Measurements from ENCODE around the gene MAPK7. TPM values are rescaled to one million over a fixed set of nuclear protein-coding genes. Genes with fewer than 3 reads are reported as not detected.

MAPK7 gene
- total and polyA plus RNA-seq, 2 of the 8 experiments (the other 6 are each of a cell fraction or from before 2014, with no cell fraction given) = 15.2 to 28.1 TPM

GRCh38 chr17:19334331-19334730, 44.0 kb upstream of the MAPK7 start:
- H4K20me1 ChIP-seq (replicated peaks in 1 of 2; ENCODE audit: control insufficient read depth in 1 of 2, insufficient read depth in 2 of 2, low read length in 2 of 2) = peaks cover 0 to 6% of the 10 kb centered on the region in 2 experiments
- H3K18ac ChIP-seq (ENCODE audit: extremely low read depth, low read length) = no peak overlapping the region; the same call in 1 of the 2 replicates
- H3K9me3 ChIP-seq (ENCODE audit: insufficient read depth in 2 of 2, low read depth in 1 of 2, low read length in 1 of 2) = no peaks in the 10 kb centered on the region
- no peak overlapping the region for H3K4me3 ChIP-seq (ENCODE audit: extremely low read depth in 1 of 4, insufficient read depth in 2 of 4, low read depth in 3 of 4, low read length in 4 of 4)
- ChIA-PET CTCF (ENCODE audit: partially characterized antibody) (interaction anchor here (0.7 to 4.3 kb wide), 3 partner anchors 13 to 31 kb away, joined by 3 to 40 read pairs (median 4); no protein-coding TSS in a partner anchor), POLR2A (ENCODE audit: partially characterized antibody) (interaction anchor here (1.3 kb wide), 1 partner anchor 9 kb away, joined by 4 read pairs; no protein-coding TSS in a partner anchor)
- no peak overlapping the region for H2BK120ac ChIP-seq (replicated peaks; ENCODE audit: low read depth, low read length)
- H2BK20ac ChIP-seq (ENCODE audit: low read length) = no peak overlapping the region
- H2AFZ ChIP-seq (ENCODE audit: low read length) = no peak overlapping the region
- no peak overlapping the region for H4K8ac ChIP-seq (ENCODE audit: extremely low read depth, insufficient read depth, low read length)
- H2AK5ac ChIP-seq (ENCODE audit: low read depth, low read length) = no peak overlapping the region
- 90% methylated on average over 6 of the region's 6 CpGs; no CpG with 5 or more reads in 1 of the 2 experiments for WGBS, 2 experiments (ENCODE audit: extremely low coverage in 1 of 2, insufficient coverage in 1 of 2, insufficient read length in 1 of 2, insufficient replicate concordance in 2 of 2, low coverage in 1 of 2, low lambda C conversion rate in 2 of 2, missing lambda C conversion rate in 1 of 2)
- no peak overlapping the region for H4K5ac ChIP-seq (ENCODE audit: insufficient read length, low read depth, low read length)
- DNase-seq (ENCODE audit: low read depth in 1 of 2, low spot score in 2 of 2) (no peak), FAIRE-seq (no peak)
- peaks cover 0 to 4% (median 0%) of the 10 kb centered on the region in 4 experiments; a peak in 2 of 8 replicates for H3K36me3 ChIP-seq (ENCODE audit: control insufficient read depth in 2 of 4, insufficient read depth in 4 of 4, low read length in 3 of 4)
- H2BK12ac ChIP-seq (ENCODE audit: low read depth, low read length) = no peak overlapping the region
- no peaks in the 10 kb centered on the region for H3K79me1 ChIP-seq (ENCODE audit: low read depth, low read length)
- H3K9ac ChIP-seq (replicated peaks in 1 of 4; ENCODE audit: extremely low read depth in 1 of 4, low read depth in 3 of 4, low read length in 3 of 4) = no peak overlapping the region
- no peak overlapping the region for H2BK15ac ChIP-seq (ENCODE audit: low read length)
- no peak overlapping the region for H3K56ac ChIP-seq (replicated peaks; ENCODE audit: insufficient read length, low read depth, low read length)
- no peak overlapping the region for H4K91ac ChIP-seq (replicated peaks; ENCODE audit: insufficient read length, low read length)
- H3K23me2 ChIP-seq (ENCODE audit: low read depth, low read length) = no peaks in the 10 kb centered on the region
- H3K14ac ChIP-seq (ENCODE audit: insufficient read length) = no peak overlapping the region
- H3K79me2 ChIP-seq (ENCODE audit: control insufficient read depth in 1 of 2, insufficient read depth in 2 of 2, low read length in 2 of 2) = no peaks in the 10 kb centered on the region
- H3K27me3 ChIP-seq (replicated peaks in 1 of 4; ENCODE audit: control insufficient read depth in 3 of 4, extremely low read depth in 1 of 4, insufficient read depth in 3 of 4, low read length in 3 of 4) = no peaks in the 10 kb centered on the region
- no peak overlapping the region for H3K4ac ChIP-seq (replicated peaks; ENCODE audit: insufficient read length, low read depth, low read length)
- no peak overlapping the region for H2BK5ac ChIP-seq (ENCODE audit: low read depth, low read length)
- no peak overlapping the region for H3K23ac ChIP-seq (ENCODE audit: insufficient read length)
- peaks cover 4 to 14% (median 11%) of the 10 kb centered on the region in 4 experiments for H3K4me1 ChIP-seq (replicated peaks in 1 of 4; ENCODE audit: control insufficient read depth in 3 of 4, insufficient read depth in 4 of 4, low read length in 3 of 4)
- H3K27ac ChIP-seq (ENCODE audit: low read depth, low read length) = no peak overlapping the region
- no peak overlapping the region for H3K4me2 ChIP-seq (ENCODE audit: insufficient read depth in 1 of 2, low read depth in 2 of 2, low read length in 2 of 2)
- TF ChIP-seq TAF7 (optimal IDR thresholded peaks at IDR 0.05; ENCODE audit: borderline replicate concordance, low read depth, low read length) = no peak
- TF ChIP-seq ATF2 (IDR thresholded peaks at IDR 0.05; ENCODE audit: low read length) = no peak
- no peak for TF ChIP-seq TAF1 (IDR thresholded peaks at IDR 0.05; ENCODE audit: low read depth, low read length)
- TF ChIP-seq CTBP2 (IDR thresholded peaks at IDR 0.05; ENCODE audit: borderline replicate concordance, insufficient read depth, insufficient read length, low read length) = no peak
- TF ChIP-seq, protein P1, sequence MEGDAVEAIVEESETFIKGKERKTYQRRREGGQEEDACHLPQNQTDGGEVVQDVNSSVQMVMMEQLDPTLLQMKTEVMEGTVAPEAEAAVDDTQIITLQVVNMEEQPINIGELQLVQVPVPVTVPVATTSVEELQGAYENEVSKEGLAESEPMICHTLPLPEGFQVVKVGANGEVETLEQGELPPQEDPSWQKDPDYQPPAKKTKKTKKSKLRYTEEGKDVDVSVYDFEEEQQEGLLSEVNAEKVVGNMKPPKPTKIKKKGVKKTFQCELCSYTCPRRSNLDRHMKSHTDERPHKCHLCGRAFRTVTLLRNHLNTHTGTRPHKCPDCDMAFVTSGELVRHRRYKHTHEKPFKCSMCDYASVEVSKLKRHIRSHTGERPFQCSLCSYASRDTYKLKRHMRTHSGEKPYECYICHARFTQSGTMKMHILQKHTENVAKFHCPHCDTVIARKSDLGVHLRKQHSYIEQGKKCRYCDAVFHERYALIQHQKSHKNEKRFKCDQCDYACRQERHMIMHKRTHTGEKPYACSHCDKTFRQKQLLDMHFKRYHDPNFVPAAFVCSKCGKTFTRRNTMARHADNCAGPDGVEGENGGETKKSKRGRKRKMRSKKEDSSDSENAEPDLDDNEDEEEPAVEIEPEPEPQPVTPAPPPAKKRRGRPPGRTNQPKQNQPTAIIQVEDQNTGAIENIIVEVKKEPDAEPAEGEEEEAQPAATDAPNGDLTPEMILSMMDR (IDR thresholded peaks at IDR 0.05; ENCODE audit: control extremely low read depth in 1 of 3, insufficient read depth in 1 of 3, low read depth in 1 of 3, low read length in 3 of 3) = no peak
- TF ChIP-seq KDM1A (IDR thresholded peaks at IDR 0.05; ENCODE audit: borderline replicate concordance, low read length) = no peak
- no peak for TF ChIP-seq CHD2 (IDR thresholded peaks at IDR 0.05; ENCODE audit: low read length)
- no peak for TF ChIP-seq RXRA (IDR thresholded peaks at IDR 0.05; ENCODE audit: insufficient read depth, low read depth, low read length)
- TF ChIP-seq EZH2 (IDR thresholded peaks at IDR 0.05; ENCODE audit: low read depth, low read length, severe bottlenecking) = no peak

All from H1 (cell line).